GM19468 (cell line): ENCODE measurements around the gene LAMA2.

Source experiments
- ATAC-seq: cut with Tn5 transposase; IDR thresholded peaks from one replicate; pipeline ENCODE4 v1.9.1; 2021; ENCODE audit warnings: mild to moderate bottlenecking, moderate library complexity, moderate number of reproducible peaks; ENCODE audit not compliant: unreplicated experiment; ENCODE audit errors: extremely low read depth

LAMA2 gene

GRCh38 chr6:129248946-129249345 is 366.0 kb downstream of the LAMA2 start:
- no peak for ATAC-seq

DNA sequence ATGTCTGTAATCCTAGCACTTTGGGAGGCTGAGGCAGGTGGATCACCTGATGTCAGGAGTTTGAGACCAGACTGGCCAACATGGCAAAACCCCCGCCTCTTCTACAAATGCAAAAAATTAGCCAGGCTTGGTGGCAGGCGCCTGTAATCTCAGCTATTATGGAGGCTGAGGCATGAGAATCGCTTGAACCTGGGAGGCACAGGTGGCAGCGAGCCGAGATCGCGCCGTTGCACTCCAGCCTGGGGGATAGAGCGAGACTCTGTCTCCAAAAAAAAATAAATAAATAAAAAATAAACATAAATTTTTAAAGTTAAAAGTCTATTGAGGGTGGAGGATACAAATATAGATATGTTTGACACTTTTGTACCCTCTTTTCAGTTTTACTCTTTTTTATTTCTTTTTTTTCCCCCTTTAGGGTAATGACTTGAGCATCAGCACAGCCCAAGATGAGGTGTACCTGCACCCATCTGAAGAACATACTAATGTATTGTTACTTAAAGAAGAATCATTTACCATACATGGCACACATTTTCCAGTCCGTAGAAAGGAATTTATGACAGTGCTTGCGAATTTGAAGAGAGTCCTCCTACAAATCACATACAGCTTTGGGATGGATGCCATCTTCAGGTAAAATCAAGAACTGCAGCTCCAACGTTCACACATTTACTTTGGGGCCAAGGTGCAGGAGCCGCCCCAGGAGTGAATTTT is 368.9 kb downstream of the LAMA2 start:
- ATAC-seq = peak; percentile 72

DNA sequence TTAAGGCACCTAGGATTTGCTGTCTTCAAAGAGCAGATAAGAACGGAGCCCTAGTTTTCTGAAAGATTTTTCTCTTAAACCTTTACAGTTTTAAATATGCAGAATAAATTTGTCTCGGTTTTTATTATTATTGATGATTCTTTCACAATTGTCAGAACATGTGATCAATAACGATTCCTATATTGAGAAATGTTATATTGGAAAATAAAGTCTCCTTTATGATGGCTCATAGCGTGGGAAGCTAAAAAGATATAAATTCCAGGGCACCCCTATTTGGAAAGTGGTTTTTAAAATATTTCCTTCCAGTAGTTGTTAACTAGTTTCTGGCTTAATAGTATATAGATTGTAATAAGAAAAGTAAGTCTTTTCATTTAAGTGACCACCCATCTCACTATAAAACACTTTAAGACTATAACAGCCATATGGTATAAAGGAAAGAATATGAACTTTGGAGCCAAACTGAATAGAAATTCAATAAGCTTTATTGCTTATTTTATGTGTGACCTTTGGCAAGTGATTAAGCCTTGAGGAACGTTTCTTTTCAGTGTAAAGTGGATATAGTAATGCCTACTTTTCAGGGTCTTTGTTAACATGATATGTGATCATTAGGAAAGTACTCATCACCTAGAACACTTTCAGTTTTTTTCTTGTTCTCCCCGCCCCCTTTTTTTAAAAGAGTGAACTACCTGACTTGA is 369.6 kb downstream of the LAMA2 start:
- ATAC-seq = no peak

- no peak for ATAC-seq
These were observed 370.3 kb downstream of the LAMA2 start for GRCh38 chr6:129253242-129253641.

DNA sequence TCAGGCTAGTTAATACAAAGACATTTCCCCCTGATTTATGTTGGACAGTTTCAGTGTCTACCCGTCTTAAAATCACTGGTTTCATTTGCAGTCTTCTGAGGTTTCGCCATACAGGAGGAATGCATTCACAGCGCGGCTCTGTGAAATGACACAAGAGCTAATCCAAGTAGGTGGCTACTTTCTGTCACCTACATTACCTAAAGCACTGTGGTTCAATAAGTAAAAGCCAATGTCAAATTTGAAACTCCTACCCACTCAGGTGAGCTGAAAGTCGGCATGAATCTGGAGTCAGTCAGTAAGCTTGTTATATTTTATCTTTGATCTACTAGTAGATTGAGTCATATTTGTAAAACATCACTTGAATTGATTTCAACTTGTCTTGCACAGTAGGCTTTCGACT is 370.8 kb downstream of the LAMA2 start:
- no peak for ATAC-seq

- ATAC-seq = no peak
These were observed 374.3 kb downstream of the LAMA2 start for GRCh38 chr6:129257196-129257595.

GRCh38 chr6:129262661-129263060 is 379.7 kb downstream of the LAMA2 start:
- ATAC-seq = no peak

- no peak for ATAC-seq
These were observed 380.2 kb downstream of the LAMA2 start for GRCh38 chr6:129263176-129263575.

GRCh38 chr6:129264480-129265045 is 381.6 kb downstream of the LAMA2 start:
- ATAC-seq = no peak

DNA sequence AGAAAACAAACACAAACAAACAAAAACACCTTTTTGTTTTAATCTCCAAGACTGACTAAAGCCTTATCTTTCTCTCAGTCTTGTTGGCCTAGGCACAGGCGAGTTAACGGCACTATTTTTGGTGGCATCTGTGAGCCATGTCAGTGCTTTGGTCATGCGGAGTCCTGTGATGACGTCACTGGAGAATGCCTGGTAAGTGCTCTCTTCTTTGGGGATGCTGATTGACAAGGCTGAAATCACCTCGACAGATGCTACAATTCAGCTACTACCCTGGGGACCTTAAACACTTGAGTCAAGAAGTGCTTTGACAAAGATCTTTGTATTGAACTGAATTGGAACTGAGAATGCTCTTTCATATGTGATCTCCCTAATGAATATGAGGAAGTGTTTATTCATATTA is 384.1 kb downstream of the LAMA2 start:
- ATAC-seq = no peak

GRCh38 chr6:129269076-129269475 is 386.1 kb downstream of the LAMA2 start:
- ATAC-seq = no peak

DNA sequence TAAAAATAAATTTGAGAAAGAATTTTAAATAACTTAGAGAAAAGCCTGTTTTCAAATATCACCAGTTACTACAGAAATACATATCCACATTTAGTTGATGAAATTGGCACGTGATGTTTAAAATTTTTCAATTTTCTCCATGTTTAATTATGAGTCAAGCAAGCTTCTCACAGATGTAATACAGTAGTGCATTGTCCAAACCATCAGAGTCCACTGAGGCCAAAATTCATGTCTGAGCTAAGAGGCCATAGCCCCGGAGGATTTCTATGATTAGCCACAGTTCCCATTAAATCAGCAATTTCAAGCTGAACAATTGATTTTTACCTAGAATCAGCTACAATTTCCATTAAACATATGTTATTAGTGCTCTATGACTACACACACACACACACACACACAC is 387.0 kb downstream of the LAMA2 start:
- no peak for ATAC-seq

DNA sequence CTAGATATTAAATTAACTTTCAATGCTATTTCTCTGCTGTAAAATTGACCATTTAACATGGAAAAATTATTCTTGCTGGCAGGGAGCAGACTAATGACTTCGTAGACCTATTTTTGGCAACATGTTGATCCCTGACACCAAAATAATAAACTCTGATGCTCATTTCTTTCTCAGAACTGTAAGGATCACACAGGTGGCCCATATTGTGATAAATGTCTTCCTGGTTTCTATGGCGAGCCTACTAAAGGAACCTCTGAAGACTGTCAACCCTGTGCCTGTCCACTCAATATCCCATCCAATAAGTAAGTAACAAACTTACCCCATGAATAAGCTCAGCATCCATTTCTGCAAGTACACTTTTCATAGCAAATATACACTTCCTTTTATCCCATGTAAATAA is 387.5 kb downstream of the LAMA2 start:
- no peak for ATAC-seq

- ATAC-seq = no peak
These were observed 390.2 kb downstream of the LAMA2 start for GRCh38 chr6:129273161-129273560.

GRCh38 chr6:129276461-129276860 is 393.5 kb downstream of the LAMA2 start:
- no peak for ATAC-seq

GRCh38 chr6:129276986-129277385 is 394.0 kb downstream of the LAMA2 start:
- no peak for ATAC-seq

DNA sequence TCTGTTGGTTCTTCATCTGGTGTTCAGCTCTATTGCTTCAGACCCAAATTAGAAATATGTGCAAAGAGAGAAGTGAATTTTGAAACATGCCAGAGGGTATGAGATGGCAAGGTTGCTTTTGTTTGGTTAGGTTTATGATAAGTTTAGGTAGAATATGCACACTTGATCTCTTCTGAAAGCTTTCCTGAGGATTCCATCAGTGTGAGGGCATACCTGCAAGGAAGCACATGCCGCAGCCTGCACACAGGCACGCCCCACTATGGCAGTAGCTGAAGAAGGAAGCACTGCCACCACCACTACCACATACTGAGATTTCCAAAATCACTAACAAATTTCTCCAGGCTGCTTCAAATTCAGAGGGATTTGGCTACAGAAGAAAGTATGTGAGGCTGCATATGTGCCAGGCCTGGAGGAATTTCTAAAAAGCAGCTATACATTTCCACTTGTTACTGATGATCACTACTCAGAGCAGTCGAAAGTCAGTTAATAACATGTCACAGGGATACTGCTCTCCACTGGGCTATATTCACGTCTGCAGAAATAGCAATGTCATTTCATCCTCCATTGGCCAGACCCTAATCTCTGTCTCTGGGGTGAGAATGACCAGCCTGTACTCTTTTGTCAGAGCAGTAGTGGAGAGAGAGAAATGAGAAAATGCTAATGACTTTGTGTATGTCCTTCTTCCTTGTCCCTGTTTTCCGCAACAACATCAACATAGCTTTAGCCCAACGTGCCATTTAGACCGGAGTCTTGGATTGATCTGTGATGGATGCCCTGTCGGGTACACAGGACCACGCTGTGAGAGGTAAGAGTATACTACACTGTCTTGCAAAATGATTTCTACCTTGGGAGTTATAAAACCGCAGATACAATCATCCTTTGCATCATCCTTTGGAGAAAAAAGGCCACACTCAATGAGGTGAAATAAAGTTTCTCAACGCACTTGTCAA is 396.7 kb downstream of the LAMA2 start:
- no peak for ATAC-seq

GRCh38 chr6:129280293-129280644 is 397.3 kb downstream of the LAMA2 start:
- no peak for ATAC-seq

- no peak for ATAC-seq
These were observed 397.8 kb downstream of the LAMA2 start for GRCh38 chr6:129280749-129281148.

DNA sequence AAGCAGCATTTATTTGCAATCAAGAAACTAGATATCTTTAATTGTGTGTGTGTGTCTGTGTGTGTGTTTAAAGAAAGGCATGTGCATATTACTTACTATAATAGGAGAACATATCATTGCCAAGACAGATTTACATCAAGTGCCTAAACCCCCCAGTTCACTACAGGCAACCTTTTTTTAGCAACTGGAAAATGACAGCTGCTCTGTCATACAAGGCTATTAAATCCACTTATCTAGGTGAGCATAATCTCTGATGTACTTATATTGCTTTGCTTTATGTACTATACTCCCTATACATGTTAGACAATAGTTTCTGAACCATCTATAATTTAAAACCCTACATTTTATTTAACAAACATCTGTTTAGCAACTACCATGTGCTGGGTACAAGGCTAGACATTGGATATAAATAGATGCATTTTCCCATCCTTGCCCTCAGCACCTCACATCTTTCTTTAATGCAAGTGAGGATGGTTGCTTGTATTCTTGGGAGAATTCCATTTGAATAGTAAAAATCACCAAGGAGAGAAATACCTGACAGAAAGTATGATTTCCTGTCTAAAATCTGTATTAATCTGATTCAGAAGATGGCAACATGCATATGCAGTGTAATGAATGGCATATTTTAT is 398.3 kb downstream of the LAMA2 start:
- no peak for ATAC-seq
